GM12892 (cell line): ENCODE measurements around the gene ATP11A.

ENCODE experiments used
- POLR2A ChIP-seq: IDR thresholded peaks from 2 replicates; pipeline ENCODE4 v1.6.1; 2011; ENCODE audit warnings: low read depth, low read length, control low read depth
- POLR2AphosphoS5 ChIP-seq: IDR thresholded peaks from 2 replicates; pipeline ENCODE4 v1.6.1; 2011; ENCODE audit warnings: low read depth, low read length, control low read depth
- TAF1 ChIP-seq: IDR thresholded peaks from 2 replicates; pipeline ENCODE4 v1.6.1; 2011; ENCODE audit warnings: low read depth, mild to moderate bottlenecking, control low read depth, low read length, borderline replicate concordance

- TF ChIP-seq POLR2A (no peak), POLR2AphosphoS5 (no peak), TAF1 (no peak)
Observed at GRCh38 chr13:112751617-112752016, 61.8 kb downstream of the ATP11A start.
